Mesendoderm (in vitro differentiated cells): ENCODE results near the gene TCF7L1.

Experiments used
- DNase-seq: peaks from one replicate; pipeline ENCODE4 v3.0.0; 2013
- H2AK5ac ChIP-seq: 2 replicates; pipeline ENCODE4 v1.6.1; 2013; ENCODE audit warnings: low read length, inconsistent platforms
- H2BK120ac ChIP-seq: 2 replicates; pipeline ENCODE4 v1.6.1; 2013; ENCODE audit warnings: low read depth, mild to moderate bottlenecking, low read length, moderate library complexity, mixed read lengths
- H2BK15ac ChIP-seq: replicated peaks from 2 replicates; pipeline ENCODE4 v1.6.1; 2013; ENCODE audit warnings: low read depth, mild to moderate bottlenecking, moderate library complexity
- H2BK5ac ChIP-seq: 2 replicates; pipeline ENCODE4 v1.6.1; 2013; ENCODE audit warnings: low read length, inconsistent platforms
- H3K18ac ChIP-seq: 2 replicates; pipeline ENCODE4 v1.6.1; 2013; ENCODE audit warnings: mild to moderate bottlenecking, low read length, mixed read lengths
- H3K23ac ChIP-seq: one replicate; pipeline ENCODE4 v1.6.1; 2013; ENCODE audit warnings: low read length
- H3K27ac ChIP-seq: 2 replicates; pipeline ENCODE4 v1.5.1; 2013; ENCODE audit warnings: low read depth, mild to moderate bottlenecking, inconsistent platforms, low read length, moderate library complexity
- H3K27me3 ChIP-seq: 2 replicates; pipeline ENCODE4 v1.6.1; 2013; ENCODE audit warnings: low read length, control low read depth, mild to moderate bottlenecking, inconsistent platforms; ENCODE audit not compliant: insufficient read depth, poor library complexity
- H3K36me3 ChIP-seq: 2 replicates; pipeline ENCODE4 v1.6.1; 2013; ENCODE audit warnings: low read length, inconsistent platforms; ENCODE audit not compliant: control insufficient read depth, insufficient read depth
- H3K4ac ChIP-seq: one replicate; pipeline ENCODE4 v1.6.1; 2013; ENCODE audit warnings: low read depth, mild to moderate bottlenecking, low read length, moderate library complexity
- H3K4me1 ChIP-seq: 2 replicates; pipeline ENCODE4 v1.6.1; 2013; ENCODE audit warnings: low read depth, low read length, inconsistent platforms; ENCODE audit not compliant: control insufficient read depth
- H3K4me2 ChIP-seq: 2 replicates; pipeline ENCODE4 v1.6.1; 2013; ENCODE audit warnings: low read length
- H3K4me3 ChIP-seq: 2 replicates; pipeline ENCODE4 v1.5.1; 2013; ENCODE audit warnings: mild to moderate bottlenecking, low read length
- H3K56ac ChIP-seq: one replicate; pipeline ENCODE4 v1.6.1; 2013; ENCODE audit warnings: low read length
- H3K79me1 ChIP-seq: 2 replicates; pipeline ENCODE4 v1.6.1; 2013; ENCODE audit warnings: low read length, inconsistent platforms
- H3K79me2 ChIP-seq: 2 replicates; pipeline ENCODE4 v1.6.1; 2013; ENCODE audit warnings: mild to moderate bottlenecking, low read length; ENCODE audit not compliant: control insufficient read depth, insufficient read depth
- H3K9ac ChIP-seq: 2 replicates; pipeline ENCODE4 v1.6.1; 2013; ENCODE audit warnings: low read length, inconsistent platforms
- H4K5ac ChIP-seq: one replicate; pipeline ENCODE4 v1.6.1; 2013; ENCODE audit warnings: low read length
- H4K8ac ChIP-seq: one replicate; pipeline ENCODE4 v1.6.1; 2013; ENCODE audit warnings: low read depth, mild to moderate bottlenecking, control low read depth, low read length, moderate library complexity
- WGBS: extraction: QIAGEN DNeasy Blood & Tissue Kit; methylation state at CpG from one replicate; pipeline ENCODE4 v1.1.7; 2013; ENCODE audit warnings: low lambda C conversion rate, missing lambda C conversion rate; ENCODE audit not compliant: insufficient coverage; ENCODE audit errors: extremely low coverage; 5-methylcytosine and 5-hydroxymethylcytosine counted together

TCF7L1 gene

DNA sequence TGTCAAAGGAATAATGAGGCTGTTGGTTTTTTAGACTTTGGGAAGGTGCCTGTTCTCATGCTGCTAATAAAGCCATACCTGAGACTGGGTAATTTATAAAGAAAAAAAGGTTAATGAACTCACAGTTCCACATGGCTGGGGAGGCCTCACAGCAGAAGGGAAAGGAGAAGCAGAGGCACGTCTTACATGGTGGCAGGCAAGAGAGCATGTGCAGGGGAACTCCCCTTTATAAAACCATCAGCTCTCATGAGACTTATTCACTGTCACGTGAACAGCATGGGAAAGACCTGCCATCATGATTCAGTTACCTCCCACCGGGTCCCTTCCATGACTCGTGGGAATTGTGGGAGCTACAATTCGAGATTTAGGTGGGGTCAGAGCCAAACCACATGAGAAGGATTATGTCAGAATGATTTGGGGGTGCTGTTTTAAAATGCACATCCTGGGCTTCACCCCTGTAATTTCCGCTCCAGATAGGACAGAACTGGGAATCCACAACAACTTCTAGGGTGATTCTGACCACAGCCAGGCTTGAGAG lies 37.8 kb downstream of the TCF7L1 start:
- Histone ChIP-seq H3K4me3 (no peak overlapping the region), H3K79me1 (no peaks in the 10 kb centered on the region), H3K36me3 (no peaks in the 10 kb centered on the region), H3K9ac (no peak overlapping the region), H3K4me2 (no peak overlapping the region), H4K8ac (no peak overlapping the region), H3K27ac (no peak overlapping the region), H2BK15ac (no peak overlapping the region), H3K56ac (no peak overlapping the region), H3K27me3 (no peaks in the 10 kb centered on the region), H3K18ac (no peak overlapping the region), H2AK5ac (no peak overlapping the region), H2BK120ac (no peak overlapping the region), H2BK5ac (no peak overlapping the region), H3K23ac (no peak overlapping the region), H3K4ac (no peak overlapping the region), H3K4me1 (peaks cover 8% of the 10 kb centered on the region), H4K5ac (no peak overlapping the region), H3K79me2 (no peaks in the 10 kb centered on the region)
- no peak for DNase-seq
- no CpG with 5 or more reads among the region's 6 CpGs for WGBS

DNA sequence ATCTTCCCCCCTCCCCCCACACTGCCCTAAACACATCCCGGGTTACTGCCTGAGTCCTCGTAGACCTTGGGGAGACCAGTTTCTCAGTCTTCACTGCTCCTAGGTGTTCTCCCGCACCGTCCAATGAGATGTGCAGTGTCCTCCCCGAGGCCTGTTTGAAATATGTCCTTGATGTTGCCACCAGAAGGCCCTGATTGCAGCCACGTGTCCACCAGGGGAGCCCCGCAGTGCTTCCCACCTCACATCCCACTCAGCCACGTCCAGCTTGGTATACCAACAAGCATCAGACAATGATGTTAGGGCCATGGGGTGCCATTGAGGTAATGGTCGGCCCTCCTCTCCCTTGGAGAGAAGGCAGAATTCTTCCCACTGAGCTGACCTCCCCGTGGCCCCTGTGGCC lies 38.7 kb downstream of the TCF7L1 start:
- H3K27ac ChIP-seq = no peak overlapping the region
- H3K56ac ChIP-seq = no peak overlapping the region
- no peak overlapping the region for H2BK120ac ChIP-seq
- H2BK15ac ChIP-seq = no peak overlapping the region
- DNase-seq = no peak
- no peaks in the 10 kb centered on the region for H3K27me3 ChIP-seq
- H3K79me1 ChIP-seq = no peaks in the 10 kb centered on the region
- H3K36me3 ChIP-seq = no peaks in the 10 kb centered on the region
- H3K4ac ChIP-seq = no peak overlapping the region
- no peak overlapping the region for H3K9ac ChIP-seq
- H3K23ac ChIP-seq = no peak overlapping the region
- peaks cover 13% of the 10 kb centered on the region for H3K4me1 ChIP-seq
- no peak overlapping the region for H2BK5ac ChIP-seq
- no peak overlapping the region for H4K5ac ChIP-seq
- H4K8ac ChIP-seq = no peak overlapping the region
- H2AK5ac ChIP-seq = no peak overlapping the region
- no peak overlapping the region for H3K18ac ChIP-seq
- H3K4me3 ChIP-seq = no peak overlapping the region
- no peak overlapping the region for H3K4me2 ChIP-seq
- H3K79me2 ChIP-seq = no peaks in the 10 kb centered on the region
- no CpG with 5 or more reads among the region's 10 CpGs for WGBS

DNA sequence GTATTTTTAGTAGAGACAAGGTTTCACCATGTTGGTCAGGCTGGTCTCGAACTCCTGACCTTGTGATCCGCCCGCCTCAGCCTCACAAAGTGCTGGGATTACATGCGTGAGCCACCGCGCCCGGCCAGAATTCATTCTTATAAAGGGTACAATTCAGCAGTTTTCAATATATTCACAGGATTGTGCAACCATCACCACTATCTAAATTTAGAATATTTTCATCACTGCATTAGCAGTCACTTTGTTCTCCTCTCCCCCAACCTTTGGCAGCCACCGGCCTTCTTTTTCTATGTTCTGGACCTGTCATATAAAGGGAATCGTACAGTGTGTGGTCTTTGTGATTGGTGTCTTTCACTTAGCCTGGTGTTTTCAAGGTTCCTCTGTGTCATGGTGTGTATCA lies 40.7 kb downstream of the TCF7L1 start:
- H3K4me1 ChIP-seq = peaks cover 20% of the 10 kb centered on the region
- H2AK5ac ChIP-seq = no peak overlapping the region
- no peak overlapping the region for H3K23ac ChIP-seq
- H2BK15ac ChIP-seq = no peak overlapping the region
- H3K4ac ChIP-seq = no peak overlapping the region
- no peak overlapping the region for H2BK120ac ChIP-seq
- WGBS = no CpG with 5 or more reads among the region's 9 CpGs
- no peak overlapping the region for H3K4me2 ChIP-seq
- H4K8ac ChIP-seq = no peak overlapping the region
- no peak overlapping the region for H3K9ac ChIP-seq
- no peak overlapping the region for H3K27ac ChIP-seq
- H3K4me3 ChIP-seq = no peak overlapping the region
- H3K27me3 ChIP-seq = no peaks in the 10 kb centered on the region
- H3K56ac ChIP-seq = no peak overlapping the region
- DNase-seq = no peak
- no peak overlapping the region for H2BK5ac ChIP-seq
- no peak overlapping the region for H3K18ac ChIP-seq
- no peaks in the 10 kb centered on the region for H3K79me1 ChIP-seq
- no peaks in the 10 kb centered on the region for H3K36me3 ChIP-seq
- no peaks in the 10 kb centered on the region for H3K79me2 ChIP-seq
- no peak overlapping the region for H4K5ac ChIP-seq

DNA sequence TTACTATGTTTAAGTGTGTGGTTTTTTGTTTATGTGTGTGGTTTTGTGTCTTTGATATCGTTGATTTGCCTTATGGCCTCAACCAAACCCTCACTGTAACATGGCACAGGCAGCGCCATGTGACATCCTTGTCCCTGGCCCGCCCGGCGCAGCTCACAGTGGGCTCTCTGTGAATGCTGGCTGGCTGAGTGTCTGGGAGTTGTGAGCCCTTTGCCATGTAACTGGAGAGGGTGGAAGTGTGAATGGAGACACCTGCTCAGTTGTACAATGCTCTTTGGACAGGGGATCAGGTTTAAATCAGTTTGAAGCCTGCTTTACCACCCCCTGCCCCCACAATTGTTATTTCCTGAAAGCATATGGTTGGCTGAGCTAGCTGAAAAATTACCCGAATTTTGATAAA lies 41.8 kb downstream of the TCF7L1 start:
- Histone ChIP-seq H3K4me1 (peaks cover 25% of the 10 kb centered on the region), H2BK120ac (no peak overlapping the region), H2AK5ac (no peak overlapping the region), H2BK5ac (no peak overlapping the region), H3K9ac (no peak overlapping the region), H3K18ac (no peak overlapping the region), H4K8ac (no peak overlapping the region), H3K36me3 (no peaks in the 10 kb centered on the region), H3K79me2 (no peaks in the 10 kb centered on the region), H3K79me1 (no peaks in the 10 kb centered on the region), H4K5ac (no peak overlapping the region), H3K4ac (no peak overlapping the region), H3K4me2 (no peak overlapping the region), H3K23ac (no peak overlapping the region), H3K27ac (peak overlapping the region; percentile 2), H2BK15ac (no peak overlapping the region), H3K56ac (no peak overlapping the region), H3K27me3 (no peaks in the 10 kb centered on the region), H3K4me3 (no peak overlapping the region)
- WGBS = no CpG with 5 or more reads among the region's 6 CpGs
- no peak for DNase-seq

DNA sequence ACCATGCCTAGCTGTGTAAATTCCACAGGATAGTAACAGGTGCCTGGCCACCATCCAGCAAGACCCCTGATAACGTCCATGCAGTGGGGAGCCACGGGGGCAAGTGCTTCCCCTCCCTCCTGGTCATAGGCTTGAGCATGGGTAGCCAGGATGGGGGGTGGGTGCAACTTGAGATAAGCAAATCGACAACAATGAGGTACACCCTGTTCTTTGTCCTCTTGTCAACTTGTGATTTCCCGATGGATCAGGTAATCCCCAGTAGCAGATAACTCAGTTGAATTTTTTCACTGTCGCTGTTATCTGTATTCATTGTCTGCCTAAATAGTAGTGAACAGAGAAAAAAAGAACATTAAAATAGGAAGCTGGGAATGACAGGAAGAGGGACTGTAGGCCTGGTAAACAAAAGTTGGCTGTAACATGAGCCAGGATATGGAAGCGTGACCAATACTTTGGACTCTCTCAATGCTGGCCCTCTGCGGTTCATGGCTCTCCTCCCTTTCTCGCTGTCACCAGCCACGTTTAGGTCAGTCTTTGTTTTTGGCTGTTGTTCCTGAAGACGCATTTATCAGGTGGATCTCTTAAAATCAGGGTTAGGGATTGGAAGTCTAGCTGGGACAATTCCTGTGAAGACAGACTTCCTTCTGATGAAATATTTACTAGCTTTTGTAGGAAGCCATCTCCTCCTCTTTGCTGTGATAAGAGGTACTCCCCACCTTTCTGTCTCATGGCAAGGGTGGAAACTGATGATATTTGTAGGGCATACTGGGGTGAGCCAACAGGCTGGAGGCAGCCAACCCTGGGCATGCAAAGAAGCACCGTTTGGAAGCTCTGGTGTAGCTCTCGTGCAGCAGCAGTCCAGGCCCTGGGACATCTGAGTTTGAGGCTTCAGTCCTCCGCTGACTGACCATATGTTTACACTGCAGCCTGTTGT lies 42.4 kb downstream of the TCF7L1 start:
- peaks cover 2% of the 10 kb centered on the region for H3K79me2 ChIP-seq
- H2BK120ac ChIP-seq = no peak overlapping the region
- peak overlapping the region; percentile 28 for H3K27ac ChIP-seq
- peaks cover 25% of the 10 kb centered on the region for H3K4me1 ChIP-seq
- H3K18ac ChIP-seq = no peak overlapping the region
- peak overlapping the region; percentile 22 for H3K9ac ChIP-seq
- peak overlapping the region; percentile 97 for H3K23ac ChIP-seq
- H4K8ac ChIP-seq = no peak overlapping the region
- H3K79me1 ChIP-seq = peaks cover 2% of the 10 kb centered on the region
- no CpG with 5 or more reads among the region's 13 CpGs for WGBS
- H2BK15ac ChIP-seq = no peak overlapping the region
- H3K27me3 ChIP-seq = no peaks in the 10 kb centered on the region
- H3K4me2 ChIP-seq = no peak overlapping the region
- peak; percentile 84 for DNase-seq
- peak overlapping the region; percentile 77 for H3K56ac ChIP-seq
- no peak overlapping the region for H4K5ac ChIP-seq
- H2BK5ac ChIP-seq = peak overlapping the region; percentile 79
- peak overlapping the region; percentile 5 for H3K4ac ChIP-seq
- peak overlapping the region; percentile 79 for H2AK5ac ChIP-seq
- H3K36me3 ChIP-seq = no peaks in the 10 kb centered on the region
- no peak overlapping the region for H3K4me3 ChIP-seq
